Liver (tissue), 9 donors: ENCODE results near the gene PPDPF. TPM values are rescaled to one million over a fixed set of nuclear protein-coding genes. Genes with fewer than 3 reads are reported as not detected.

Source experiments
- DNase-seq: peaks from one replicate; pipeline ENCODE4 v3.0.0-alpha.2; 2017; ENCODE audit warnings: low spot score
- H3K27ac ChIP-seq, 2 donors: one replicate each; pipeline ENCODE4 v1.7.0; 2013; ENCODE audit warnings: inconsistent platforms in 2 of 2, low read length in 2 of 2, control low read depth in 1 of 2, low read depth in 1 of 2, mild to moderate bottlenecking in 1 of 2
- H3K27me3 ChIP-seq, 4 donors: one replicate each; pipeline versions ENCODE4 v1.6.1 to v1.7.0; 2013; ENCODE audit warnings: low read length in 3 of 4, inconsistent platforms in 1 of 4, mild to moderate bottlenecking in 1 of 4, moderate library complexity in 1 of 4; ENCODE audit not compliant: control insufficient read depth in 4 of 4, insufficient read depth in 4 of 4
- H3K36me3 ChIP-seq, 4 donors: one replicate each; pipeline versions ENCODE4 v1.6.1 to v1.7.0; 2013; ENCODE audit warnings: low read length in 3 of 4, mild to moderate bottlenecking in 3 of 4, low read depth in 1 of 4, moderate library complexity in 1 of 4; ENCODE audit not compliant: control insufficient read depth in 4 of 4, insufficient read depth in 3 of 4
- H3K4me1 ChIP-seq, 4 donors: one replicate each; pipeline versions ENCODE4 v1.6.1 to v1.7.0; 2013; ENCODE audit warnings: low read length in 3 of 4, mild to moderate bottlenecking in 3 of 4, moderate library complexity in 1 of 4; ENCODE audit not compliant: control insufficient read depth in 4 of 4, insufficient read depth in 4 of 4
- H3K4me3 ChIP-seq, 3 donors: one replicate each; pipeline versions ENCODE4 v1.6.1 to v1.7.0; 2013; ENCODE audit warnings: low read length in 3 of 3, control low read depth in 1 of 3, low read depth in 1 of 3, mild to moderate bottlenecking in 1 of 3
- H3K9ac ChIP-seq, 2 donors: one replicate each; pipeline ENCODE4 v1.7.0; 2013; ENCODE audit warnings: low read length in 2 of 2, mild to moderate bottlenecking in 2 of 2, moderate library complexity in 2 of 2, control low read depth in 1 of 2, low read depth in 1 of 2
- H3K9me3 ChIP-seq, 4 donors: one replicate each; pipeline versions ENCODE4 v1.6.1 to v1.7.0; 2013; ENCODE audit warnings: low read length in 3 of 4; ENCODE audit not compliant: control insufficient read depth in 4 of 4
- EGR1 ChIP-seq, 2 donors: IDR thresholded peaks; 2 replicates each; pipeline ENCODE4 v1.6.1; 2016 to 2018; ENCODE audit warnings: antibody characterized with exemption in 2 of 2, low read depth in 2 of 2
- FOXA2 ChIP-seq: IDR thresholded peaks from 2 replicates; pipeline ENCODE4 v1.6.1; 2016; ENCODE audit warnings: antibody characterized with exemption
- GABPA ChIP-seq, 2 donors: IDR thresholded peaks in 1 of 2; conservative IDR thresholded peaks in 1 of 2; 2 replicates each; pipeline ENCODE4 v1.6.1; 2016; ENCODE audit warnings: antibody characterized with exemption in 2 of 2, mild to moderate bottlenecking in 1 of 2, moderate library complexity in 1 of 2
- HNF4A ChIP-seq, 2 donors: conservative IDR thresholded peaks; 2 replicates each; pipeline ENCODE4 v1.6.1; 2016; ENCODE audit warnings: antibody characterized with exemption in 2 of 2, mild to moderate bottlenecking in 2 of 2
- HNF4G ChIP-seq: IDR thresholded peaks from 2 replicates; pipeline ENCODE4 v1.6.1; 2016; ENCODE audit warnings: antibody characterized with exemption
- MAX ChIP-seq: IDR thresholded peaks from 2 replicates; pipeline ENCODE4 v1.6.1; 2016; ENCODE audit warnings: antibody characterized with exemption
- NR2F2 ChIP-seq: IDR thresholded peaks from 2 replicates; pipeline ENCODE4 v1.6.1; 2016; ENCODE audit warnings: antibody characterized with exemption
- RAD21 ChIP-seq, 2 donors: IDR thresholded peaks; 2 replicates each; pipeline ENCODE4 v1.6.1; 2016; ENCODE audit warnings: antibody characterized with exemption in 2 of 2, mild to moderate bottlenecking in 2 of 2
- REST ChIP-seq: IDR thresholded peaks from 2 replicates; pipeline ENCODE4 v1.6.1; 2016; ENCODE audit warnings: antibody characterized with exemption, mild to moderate bottlenecking
- RXRA ChIP-seq, 2 donors: IDR thresholded peaks; 2 replicates each; pipeline ENCODE4 v1.6.1; 2017 to 2018; ENCODE audit warnings: antibody characterized with exemption in 2 of 2, mild to moderate bottlenecking in 1 of 2
- YY1 ChIP-seq: IDR thresholded peaks from 2 replicates; pipeline ENCODE4 v1.6.1; 2016; ENCODE audit warnings: antibody characterized with exemption, mild to moderate bottlenecking
- ZBTB33 ChIP-seq: IDR thresholded peaks from 2 replicates; pipeline ENCODE4 v1.6.1; 2016; ENCODE audit warnings: antibody characterized with exemption
- WGBS: extraction: QIAGEN DNeasy Blood & Tissue Kit; methylation state at CpG from one replicate; pipeline ENCODE4 v1.1.7; 2013; 5-methylcytosine and 5-hydroxymethylcytosine counted together
- polyA plus RNA-seq, 2 donors: library from polyadenylated mRNA; stranded (reverse) in 1 of 2; unstranded in 1 of 2; fragments of 200-250 nt in 1 of 2; fragments of >200 nt in 1 of 2; fragmentation: Nextera tagmentation in 1 of 2; extraction: Ambion mirVana in 1 of 2; gene quantifications; one replicate each; pipeline versions ENCODE4 v1.2.1 to v1.2.3, GENCODE V29; 2013 to 2015
- total RNA-seq, 2 donors: library from RNA; depleted of rRNA; stranded (reverse); fragments of >200 nt; gene quantifications; one replicate each; pipeline ENCODE4 v1.2.3, GENCODE V29; 2014
- TF ChIP-seq, protein P1 (sequence below): IDR thresholded peaks from 2 replicates; pipeline ENCODE4 v1.6.1; 2016; ENCODE audit warnings: antibody characterized with exemption
- donor health status: healthy.
- donor health status: healthy.
- donor health status: healthy.
- donor health status: healthy.
- donor health status: healthy.

The PPDPF gene
- total and polyA plus RNA-seq, 4 donors, result 8.3 to 196 (median 25.3) TPM

DNA sequence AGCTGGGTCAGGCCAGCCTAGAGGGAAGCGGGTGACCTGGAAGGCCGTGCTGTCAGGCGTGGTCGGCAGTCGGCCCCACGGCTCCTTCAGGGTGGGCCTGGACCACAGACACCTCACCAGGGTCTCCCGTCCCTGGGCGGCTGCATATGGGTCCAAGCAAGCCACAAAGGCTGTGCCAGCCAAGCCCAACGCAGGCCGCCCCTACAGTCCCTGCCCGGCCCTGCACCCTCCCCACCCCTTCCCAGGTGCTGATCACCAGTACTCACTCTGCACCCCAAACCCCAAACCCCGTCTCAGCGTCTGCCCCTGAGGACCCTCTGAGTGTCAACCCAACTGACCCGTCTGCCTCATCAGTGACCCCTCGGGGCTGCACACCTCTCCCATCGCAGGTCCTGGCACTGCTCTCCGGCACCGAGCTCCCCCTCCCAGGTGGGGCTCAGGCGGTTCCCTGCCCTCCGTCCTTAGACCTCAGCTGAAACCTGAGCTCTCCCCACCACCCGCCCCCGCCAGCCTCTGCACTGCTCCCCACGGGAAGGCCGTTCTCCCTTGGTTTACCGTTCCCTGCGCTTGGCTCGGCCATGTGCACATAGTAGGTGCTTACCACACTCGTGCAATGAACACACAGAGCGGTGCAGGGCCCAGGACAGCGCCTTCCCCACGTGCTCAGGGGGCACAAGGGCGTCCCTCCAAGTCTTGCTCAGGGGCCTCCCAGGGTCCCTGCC is 1.5 kb upstream of the PPDPF start:
- H3K9ac ChIP-seq, result peak overlapping the region in 1 of 2 donors; percentile 14
- no peak overlapping the region for H3K27ac ChIP-seq
- peaks cover 2 to 19% (median 6%) of the 10 kb centered on the region in 4 donors for H3K4me1 ChIP-seq

GRCh38 chr20:63519668-63520503 is 679 bp upstream of the PPDPF start:
- peak overlapping the region; percentile 23 to 92 (median 29) for H3K4me3 ChIP-seq
- peaks cover 2 to 19% (median 6%) of the 10 kb centered on the region in 4 donors for H3K4me1 ChIP-seq
- H3K27ac ChIP-seq, result peak overlapping the region; percentile 38 to 78
- H3K9me3 ChIP-seq, result no peaks in the 10 kb centered on the region
- H3K9ac ChIP-seq, result peak overlapping the region in 1 of 2 donors; percentile 14
- WGBS, result 4% methylated on average over 72 of the region's 72 CpGs
- DNase-seq, result peak; percentile 52
- no peak for TF ChIP-seq EGR1 (IDR thresholded peaks at IDR 0.05; ENCODE audit: low read depth in 2 of 2)
- no peak for TF ChIP-seq YY1
- TF ChIP-seq REST, result no peak
- TF ChIP-seq MAX, result no peak
- TF ChIP-seq GABPA (IDR thresholded peaks at IDR 0.05 in 1 of 2, conservative IDR thresholded peaks at IDR 0.05 in 1 of 2), result no peak
- no peak for TF ChIP-seq HNF4G
- TF ChIP-seq RXRA (IDR thresholded peaks at IDR 0.05), result no peak
- H3K36me3 ChIP-seq, result no peaks in the 10 kb centered on the region
- H3K27me3 ChIP-seq, result no peaks in the 10 kb centered on the region

More for the DNA sequence above, 1.5 kb upstream of the PPDPF start:
- Histone ChIP-seq H3K27me3 (no peaks in the 10 kb centered on the region), H3K4me3 (no peak overlapping the region), H3K36me3 (no peaks in the 10 kb centered on the region), H3K9me3 (no peaks in the 10 kb centered on the region)
- 68% methylated on average over 32 of the region's 32 CpGs for WGBS
- TF ChIP-seq FOXA2, result no peak
- TF ChIP-seq ZBTB33, result no peak
- TF ChIP-seq NR2F2, result no peak
- TF ChIP-seq GABPA (IDR thresholded peaks at IDR 0.05 in 1 of 2, conservative IDR thresholded peaks at IDR 0.05 in 1 of 2), result no peak
- TF ChIP-seq, protein P1, sequence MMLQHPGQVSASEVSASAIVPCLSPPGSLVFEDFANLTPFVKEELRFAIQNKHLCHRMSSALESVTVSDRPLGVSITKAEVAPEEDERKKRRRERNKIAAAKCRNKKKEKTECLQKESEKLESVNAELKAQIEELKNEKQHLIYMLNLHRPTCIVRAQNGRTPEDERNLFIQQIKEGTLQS, result no peak
- TF ChIP-seq HNF4G, result no peak
- no peak for TF ChIP-seq RAD21 (IDR thresholded peaks at IDR 0.05)
- no peak for TF ChIP-seq HNF4A (conservative IDR thresholded peaks at IDR 0.05)
- DNase-seq, result no peak
